HepG2 (cell line): ENCODE measurements around the gene ACTR10. TPM values are rescaled to one million over a fixed set of nuclear protein-coding genes. Genes with fewer than 3 reads are reported as not detected.

ENCODE experiments used
- CEBPG ChIP-seq: IDR thresholded peaks from 2 replicates; pipeline ENCODE4 v1.6.1; 2016
- CHD4 ChIP-seq: fragments of 200-600 bp; sonication (generic); IDR thresholded peaks from 2 replicates; pipeline ENCODE4 v1.7.0; 2017; ENCODE audit warnings: mild to moderate bottlenecking, low read length, borderline replicate concordance
- ERF ChIP-seq: IDR thresholded peaks from 2 replicates; pipeline ENCODE4 v1.6.1; 2018; ENCODE audit warnings: missing biosample characterization, missing genetic modification reagents
- HDAC1 ChIP-seq: sonication (generic); formaldehyde crosslinking; IDR thresholded peaks from 2 replicates; pipeline ENCODE4 v1.5.1; 2020; ENCODE audit warnings: mild to moderate bottlenecking, missing genetic modification reagents
- KLF15 ChIP-seq: sonication (generic); formaldehyde crosslinking; IDR thresholded peaks from 2 replicates; pipeline ENCODE4 v1.8.1; 2023; ENCODE audit warnings: borderline replicate concordance, mild to moderate bottlenecking, inconsistent platforms, missing genetic modification reagents, mixed read lengths
- KLF16 ChIP-seq, 2 experiments: sonication (generic) in 1 of 2; formaldehyde crosslinking in 1 of 2; IDR thresholded peaks; 2 replicates each; pipeline versions ENCODE4 v1.6.1 to v1.8.0; 2016 to 2023; ENCODE audit warnings: missing genetic modification reagents in 2 of 2, missing compliant biosample characterization in 1 of 2
- NCOR1 ChIP-seq: fragments of 200-600 bp; sonication (generic); IDR thresholded peaks from 2 replicates; pipeline ENCODE4 v1.7.0; 2017; ENCODE audit warnings: antibody characterized with exemption, low read length, borderline replicate concordance
- PPARG ChIP-seq: conservative IDR thresholded peaks from 2 replicates; pipeline ENCODE4 v1.6.1; 2016; ENCODE audit warnings: missing biosample characterization, missing genetic modification reagents
- PRMT3 ChIP-seq: sonication (generic); formaldehyde crosslinking; IDR thresholded peaks from 2 replicates; pipeline ENCODE4 v1.8.1; 2022; ENCODE audit warnings: low read depth, mild to moderate bottlenecking, moderate library complexity, missing genetic modification reagents, borderline replicate concordance
- SALL1 ChIP-seq: sonication (generic); formaldehyde crosslinking; IDR thresholded peaks from 2 replicates; pipeline ENCODE4 v1.8.0; 2022; ENCODE audit warnings: mild to moderate bottlenecking, missing genetic modification reagents
- SAP130 ChIP-seq: IDR thresholded peaks from 2 replicates; pipeline ENCODE4 v1.6.1; 2016; ENCODE audit warnings: low read depth
- ZNF335 ChIP-seq: sonication (generic); formaldehyde crosslinking; IDR thresholded peaks from 2 replicates; pipeline ENCODE4 v1.4.0; 2020; ENCODE audit warnings: missing genetic modification reagents
- ZSCAN31 ChIP-seq: sonication (generic); formaldehyde crosslinking; IDR thresholded peaks from 2 replicates; pipeline ENCODE4 v1.5.0; 2020; ENCODE audit warnings: low read depth, mild to moderate bottlenecking, missing genetic modification reagents
- polyA plus RNA-seq, 8 experiments: library from polyadenylated mRNA; depleted of rRNA in 3 of 8; stranded (reverse) in 7 of 8; unstranded in 1 of 8; fragments of >200 nt; fragmentation: Illumina TruSeq in 4 of 8; extraction: Trizol in 4 of 8; gene quantifications; 2 replicates each; pipeline versions ENCODE4 v1.2.1 to v1.2.3, GENCODE V29; 2011 to 2016; ENCODE audit warnings: low read depth in 4 of 8, missing spikeins in 1 of 8, mixed read lengths in 1 of 8; ENCODE audit not compliant: insufficient read depth in 1 of 8
- total RNA-seq, 5 experiments: library from RNA; depleted of rRNA; stranded (reverse); fragments of >200 nt; fragmentation: Illumina TruSeq; extraction: Trizol; gene quantifications; 2 replicates each; pipeline ENCODE4 v1.2.3, GENCODE V29; 2016; ENCODE audit warnings: low read depth in 1 of 5
- TF ChIP-seq, protein P1 (sequence below): sonication (generic); formaldehyde crosslinking; IDR thresholded peaks from 2 replicates; pipeline ENCODE4 v1.4.0; 2020; ENCODE audit warnings: missing genetic modification reagents
- TF ChIP-seq, protein P2 (sequence below): IDR thresholded peaks from 2 replicates; pipeline ENCODE4 v1.6.1; 2016; ENCODE audit warnings: control low read depth
- TF ChIP-seq, protein P3 (sequence below): IDR thresholded peaks from 2 replicates; pipeline ENCODE4 v1.6.1; 2016; ENCODE audit warnings: low read depth, borderline replicate concordance
- TF ChIP-seq, protein P4 (sequence below): sonication (generic); formaldehyde crosslinking; IDR thresholded peaks from 2 replicates; pipeline ENCODE4 v1.5.0; 2020; ENCODE audit warnings: missing genetic modification reagents
- TF ChIP-seq, protein P5 (sequence below), 2 experiments: sonication (generic) in 1 of 2; formaldehyde crosslinking in 1 of 2; IDR thresholded peaks; 2 replicates each; pipeline versions ENCODE4 v1.4.0 to v1.6.1; 2016 to 2020; ENCODE audit warnings: borderline replicate concordance in 1 of 2, low read depth in 1 of 2, mild to moderate bottlenecking in 1 of 2, missing genetic modification reagents in 1 of 2

ACTR10 gene
- total and polyA plus RNA-seq, 2 of the 13 experiments (the other 11 are each of a cell fraction or from before 2014, with no cell fraction given), result 30.0 to 41.3 TPM

- TF ChIP-seq CHD4, result peak; percentile 72; the same call in 1 of the 2 replicates
- TF ChIP-seq HDAC1 (CRISPR knock-in tag), result 0 out of 2 replicates have a peak, but pooled peaks have one; percentile 29
- TF ChIP-seq, protein P1, sequence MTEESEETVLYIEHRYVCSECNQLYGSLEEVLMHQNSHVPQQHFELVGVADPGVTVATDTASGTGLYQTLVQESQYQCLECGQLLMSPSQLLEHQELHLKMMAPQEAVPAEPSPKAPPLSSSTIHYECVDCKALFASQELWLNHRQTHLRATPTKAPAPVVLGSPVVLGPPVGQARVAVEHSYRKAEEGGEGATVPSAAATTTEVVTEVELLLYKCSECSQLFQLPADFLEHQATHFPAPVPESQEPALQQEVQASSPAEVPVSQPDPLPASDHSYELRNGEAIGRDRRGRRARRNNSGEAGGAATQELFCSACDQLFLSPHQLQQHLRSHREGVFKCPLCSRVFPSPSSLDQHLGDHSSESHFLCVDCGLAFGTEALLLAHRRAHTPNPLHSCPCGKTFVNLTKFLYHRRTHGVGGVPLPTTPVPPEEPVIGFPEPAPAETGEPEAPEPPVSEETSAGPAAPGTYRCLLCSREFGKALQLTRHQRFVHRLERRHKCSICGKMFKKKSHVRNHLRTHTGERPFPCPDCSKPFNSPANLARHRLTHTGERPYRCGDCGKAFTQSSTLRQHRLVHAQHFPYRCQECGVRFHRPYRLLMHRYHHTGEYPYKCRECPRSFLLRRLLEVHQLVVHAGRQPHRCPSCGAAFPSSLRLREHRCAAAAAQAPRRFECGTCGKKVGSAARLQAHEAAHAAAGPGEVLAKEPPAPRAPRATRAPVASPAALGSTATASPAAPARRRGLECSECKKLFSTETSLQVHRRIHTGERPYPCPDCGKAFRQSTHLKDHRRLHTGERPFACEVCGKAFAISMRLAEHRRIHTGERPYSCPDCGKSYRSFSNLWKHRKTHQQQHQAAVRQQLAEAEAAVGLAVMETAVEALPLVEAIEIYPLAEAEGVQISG (CRISPR knock-in tag), result 0 out of 2 replicates have a peak, but pooled peaks have one; percentile 44
- TF ChIP-seq ZNF335 (CRISPR knock-in tag), result peak; percentile 84; the same call in 1 of the 2 replicates
- TF ChIP-seq, protein P2, sequence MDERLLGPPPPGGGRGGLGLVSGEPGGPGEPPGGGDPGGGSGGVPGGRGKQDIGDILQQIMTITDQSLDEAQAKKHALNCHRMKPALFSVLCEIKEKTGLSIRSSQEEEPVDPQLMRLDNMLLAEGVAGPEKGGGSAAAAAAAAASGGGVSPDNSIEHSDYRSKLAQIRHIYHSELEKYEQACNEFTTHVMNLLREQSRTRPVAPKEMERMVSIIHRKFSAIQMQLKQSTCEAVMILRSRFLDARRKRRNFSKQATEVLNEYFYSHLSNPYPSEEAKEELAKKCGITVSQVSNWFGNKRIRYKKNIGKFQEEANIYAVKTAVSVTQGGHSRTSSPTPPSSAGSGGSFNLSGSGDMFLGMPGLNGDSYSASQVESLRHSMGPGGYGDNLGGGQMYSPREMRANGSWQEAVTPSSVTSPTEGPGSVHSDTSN, result no peak
- peak; percentile 46; the same call in 1 of the 2 replicates for TF ChIP-seq SAP130
- TF ChIP-seq PRMT3 (CRISPR knock-in tag), result no peak
- peak; percentile 78 for TF ChIP-seq CEBPG
- peak; percentile 38; the same call in 1 of the 2 replicates for TF ChIP-seq SALL1 (CRISPR knock-in tag)
- TF ChIP-seq ERF (CRISPR knock-in tag), result peak; percentile 66; the same call in 1 of the 2 replicates
- peak; percentile 63; the same call in 1 of the 2 replicates for TF ChIP-seq NCOR1
- TF ChIP-seq ZSCAN31 (CRISPR knock-in tag), result 0 out of 2 replicates have a peak, but pooled peaks have one; percentile 49
- TF ChIP-seq KLF16 (CRISPR knock-in tag; IDR thresholded peaks at IDR 0.05), result peak in 1 of 2 experiments; percentile 68; a peak in 2 of 4 replicates
- no peak for TF ChIP-seq KLF15 (CRISPR knock-in tag)
- TF ChIP-seq, protein P3, sequence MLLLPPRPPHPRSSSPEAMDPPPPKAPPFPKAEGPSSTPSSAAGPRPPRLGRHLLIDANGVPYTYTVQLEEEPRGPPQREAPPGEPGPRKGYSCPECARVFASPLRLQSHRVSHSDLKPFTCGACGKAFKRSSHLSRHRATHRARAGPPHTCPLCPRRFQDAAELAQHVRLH (CRISPR knock-in tag), result 0 out of 2 replicates have a peak, but pooled peaks have one; percentile 39
- TF ChIP-seq, protein P4, sequence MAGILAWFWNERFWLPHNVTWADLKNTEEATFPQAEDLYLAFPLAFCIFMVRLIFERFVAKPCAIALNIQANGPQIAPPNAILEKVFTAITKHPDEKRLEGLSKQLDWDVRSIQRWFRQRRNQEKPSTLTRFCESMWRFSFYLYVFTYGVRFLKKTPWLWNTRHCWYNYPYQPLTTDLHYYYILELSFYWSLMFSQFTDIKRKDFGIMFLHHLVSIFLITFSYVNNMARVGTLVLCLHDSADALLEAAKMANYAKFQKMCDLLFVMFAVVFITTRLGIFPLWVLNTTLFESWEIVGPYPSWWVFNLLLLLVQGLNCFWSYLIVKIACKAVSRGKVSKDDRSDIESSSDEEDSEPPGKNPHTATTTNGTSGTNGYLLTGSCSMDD (CRISPR knock-in tag), result no peak
- TF ChIP-seq PPARG (CRISPR knock-in tag), result 0 out of 2 replicates have a peak, but pooled peaks have one; percentile 29
- TF ChIP-seq, protein P5, sequence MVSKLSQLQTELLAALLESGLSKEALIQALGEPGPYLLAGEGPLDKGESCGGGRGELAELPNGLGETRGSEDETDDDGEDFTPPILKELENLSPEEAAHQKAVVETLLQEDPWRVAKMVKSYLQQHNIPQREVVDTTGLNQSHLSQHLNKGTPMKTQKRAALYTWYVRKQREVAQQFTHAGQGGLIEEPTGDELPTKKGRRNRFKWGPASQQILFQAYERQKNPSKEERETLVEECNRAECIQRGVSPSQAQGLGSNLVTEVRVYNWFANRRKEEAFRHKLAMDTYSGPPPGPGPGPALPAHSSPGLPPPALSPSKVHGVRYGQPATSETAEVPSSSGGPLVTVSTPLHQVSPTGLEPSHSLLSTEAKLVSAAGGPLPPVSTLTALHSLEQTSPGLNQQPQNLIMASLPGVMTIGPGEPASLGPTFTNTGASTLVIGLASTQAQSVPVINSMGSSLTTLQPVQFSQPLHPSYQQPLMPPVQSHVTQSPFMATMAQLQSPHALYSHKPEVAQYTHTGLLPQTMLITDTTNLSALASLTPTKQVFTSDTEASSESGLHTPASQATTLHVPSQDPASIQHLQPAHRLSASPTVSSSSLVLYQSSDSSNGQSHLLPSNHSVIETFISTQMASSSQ (IDR thresholded peaks at IDR 0.05; ENCODE audit: low read depth), result 0 out of 2 replicates have a peak, but pooled peaks have one; percentile 33
- TF ChIP-seq, protein P5 (CRISPR knock-in tag; IDR thresholded peaks at IDR 0.05; ENCODE audit: borderline replicate concordance), result no peak
Measured at GRCh38 chr14:58239244-58240195, 39.6 kb downstream of the ACTR10 start (continued).
